Retina (tissue), 1 donor: ENCODE data around the gene MRPL4.

Experiments
- DNase-seq: peaks from one replicate; pipeline ENCODE4 v3.0.0-alpha.2; 2016

The MRPL4 gene

GRCh38 chr19:10290357-10290875 lies 38.4 kb downstream of the MRPL4 start:
- no peak for DNase-seq

GRCh38 chr19:10290876-10291553 lies 39.0 kb downstream of the MRPL4 start:
- peak; percentile 59 for DNase-seq

- peak; percentile 55 for DNase-seq
These were observed 39.7 kb downstream of the MRPL4 start for GRCh38 chr19:10291554-10292205.

GRCh38 chr19:10292206-10292788 lies 40.3 kb downstream of the MRPL4 start:
- DNase-seq = peak; percentile 71

- peak; percentile 8 for DNase-seq
These were observed 41.0 kb downstream of the MRPL4 start for GRCh38 chr19:10292789-10293636.

GRCh38 chr19:10293637-10294367 lies 41.8 kb downstream of the MRPL4 start:
- DNase-seq = peak; percentile 14

- peak; percentile 21 for DNase-seq
These were observed 42.3 kb downstream of the MRPL4 start for GRCh38 chr19:10294368-10294697.

- DNase-seq = peak; percentile 46
These were observed 43.4 kb downstream of the MRPL4 start for GRCh38 chr19:10295305-10295846.

GRCh38 chr19:10295847-10296591 lies 44.0 kb downstream of the MRPL4 start:
- DNase-seq = no peak

GRCh38 chr19:10299545-10300458 lies 47.8 kb downstream of the MRPL4 start:
- no peak for DNase-seq

- DNase-seq = no peak
These were observed 53.3 kb downstream of the MRPL4 start for GRCh38 chr19:10305139-10305806.

GRCh38 chr19:10306327-10306726 lies 54.3 kb downstream of the MRPL4 start:
- DNase-seq = no peak

GRCh38 chr19:10309423-10309822 lies 57.4 kb downstream of the MRPL4 start, which contains the start of gene ZGLP1:
TSS of gene ZGLP1 (minus strand) at chr19:10309815.
- DNase-seq = no peak
